SK-N-SH (cell line): Measurements from ENCODE around the gene SCGB3A1. TPM values are rescaled to one million over a fixed set of nuclear protein-coding genes. Genes with fewer than 3 reads are reported as not detected.

ENCODE experiments used
- CTCF ChIA-PET: fragments of 300-600, 350-600 bp; formaldehyde crosslinking; extraction: SDS; loops from one replicate; lab custom pipeline; 2021; lab: Yijun Ruan, JAX
- POLR2A ChIA-PET: fragments of 350-600 bp; sonication (Branson Sonifier 250); formaldehyde crosslinking; extraction: SDS; loops from one replicate; lab custom pipeline; 2020; ENCODE audit warnings: antibody characterized with exemption, inconsistent platforms; lab: Yijun Ruan, JAX
- DNase-seq: peaks from one replicate; pipeline ENCODE4 v3.0.0; 2012
- H2AFZ ChIP-seq: fragments of 200-600 bp; sonication (generic); 2 replicates; pipeline ENCODE4 v1.8.1; 2016; ENCODE audit warnings: antibody characterized with exemption, mild to moderate bottlenecking, low read depth
- H3F3A ChIP-seq: fragments of 200-600 bp; sonication (generic); replicated peaks from 2 replicates; pipeline ENCODE3; 2016; ENCODE audit warnings: antibody characterized with exemption, mild to moderate bottlenecking; ENCODE audit not compliant: insufficient read depth
- H3K27ac ChIP-seq, 2 experiments: fragments of 200-500 bp in 1 of 2; fragments of 200-600 bp in 1 of 2; sonication (Bioruptor generic) in 1 of 2; sonication (generic), shearing (Covaris generic) in 1 of 2; 2 replicates each; pipeline versions ENCODE4 v1.5.1 to v1.6.1; 2014 to 2016; ENCODE audit warnings: low read depth in 2 of 2, inconsistent platforms in 1 of 2, low read length in 1 of 2, mild to moderate bottlenecking in 1 of 2, mixed read lengths in 1 of 2
- H3K27me3 ChIP-seq: fragments of 200-600 bp; sonication (generic), shearing (Covaris generic); 2 replicates; pipeline ENCODE4 v1.6.1; 2016; ENCODE audit warnings: mixed run types; ENCODE audit not compliant: insufficient read depth
- H3K36me3 ChIP-seq, 2 experiments: fragments of 200-500 bp in 1 of 2; fragments of 200-600 bp in 1 of 2; sonication (Bioruptor generic) in 1 of 2; sonication (generic) in 1 of 2; replicated peaks in 1 of 2; 2 replicates each; pipeline versions ENCODE3 to v1.5.1; 2014 to 2016; ENCODE audit warnings: low read length in 1 of 2, mild to moderate bottlenecking in 1 of 2; ENCODE audit not compliant: insufficient read depth in 2 of 2, control insufficient read depth in 1 of 2
- H3K4me1 ChIP-seq, 2 experiments: fragments of 200-500 bp in 1 of 2; fragments of 200-600 bp in 1 of 2; sonication (Bioruptor generic) in 1 of 2; sonication (generic), shearing (Covaris generic) in 1 of 2; 2 replicates each; pipeline versions ENCODE4 v1.5.1 to v1.6.1; 2014 to 2016; ENCODE audit warnings: low read depth in 1 of 2, low read length in 1 of 2, mixed run types in 1 of 2; ENCODE audit not compliant: insufficient read depth in 2 of 2, control insufficient read depth in 1 of 2
- H3K4me2 ChIP-seq: fragments of 200-600 bp; sonication (generic), shearing (Covaris generic); 2 replicates; pipeline ENCODE4 v1.6.1; 2017; ENCODE audit warnings: mixed run types
- H3K4me3 ChIP-seq, 2 experiments: fragments of 200-500 bp in 1 of 2; fragments of 200-600 bp in 1 of 2; sonication (Bioruptor generic) in 1 of 2; sonication (generic), shearing (Covaris generic) in 1 of 2; 2 replicates each; pipeline versions ENCODE4 v1.5.1 to v1.8.1; 2014 to 2016; ENCODE audit warnings: low read depth in 2 of 2, inconsistent platforms in 1 of 2, low read length in 1 of 2, mild to moderate bottlenecking in 1 of 2, mixed read lengths in 1 of 2, moderate library complexity in 1 of 2
- H3K79me2 ChIP-seq: fragments of 200-600 bp; sonication (generic); 2 replicates; pipeline ENCODE4 v1.8.1; 2017; ENCODE audit warnings: mild to moderate bottlenecking; ENCODE audit not compliant: insufficient read depth
- H3K9ac ChIP-seq: fragments of 200-600 bp; sonication (generic); 2 replicates; pipeline ENCODE4 v1.6.1; 2017; ENCODE audit warnings: mixed run types
- H3K9me2 ChIP-seq: fragments of 200-600 bp; sonication (generic); 2 replicates; pipeline ENCODE4 v1.6.1; 2017; ENCODE audit warnings: mixed run types
- H3K9me3 ChIP-seq: fragments of 200-600 bp; sonication (generic); 2 replicates; pipeline ENCODE4 v1.6.1; 2017; ENCODE audit warnings: mixed run types, mild to moderate bottlenecking, moderate library complexity
- H4K20me1 ChIP-seq: fragments of 200-600 bp; sonication (generic); 2 replicates; pipeline ENCODE4 v1.6.1; 2017; ENCODE audit warnings: mild to moderate bottlenecking, mixed run types; ENCODE audit not compliant: insufficient read depth
- CHD2 ChIP-seq: fragments of 150-350 bp; IDR thresholded peaks from 2 replicates; pipeline ENCODE4 v1.6.1; 2018; ENCODE audit warnings: low read length; ENCODE audit not compliant: partially characterized antibody
- ELF1 ChIP-seq: IDR thresholded peaks from 2 replicates; pipeline ENCODE4 v1.4.0; 2012
- FOXJ3 ChIP-seq: sonication (generic); formaldehyde crosslinking; IDR thresholded peaks from 2 replicates; pipeline ENCODE4 v1.5.1; 2020; ENCODE audit warnings: mild to moderate bottlenecking, missing genetic modification reagents
- FOXM1 ChIP-seq: IDR thresholded peaks from 2 replicates; pipeline ENCODE4 v1.4.0; 2012; ENCODE audit warnings: low read depth, mild to moderate bottlenecking
- GABPA ChIP-seq: IDR thresholded peaks from 2 replicates; pipeline ENCODE4 v1.4.0; 2012; ENCODE audit warnings: low read depth, mild to moderate bottlenecking
- GATA2 ChIP-seq: sonication (generic); formaldehyde crosslinking; IDR thresholded peaks from 2 replicates; pipeline ENCODE4 v1.5.0; 2020; ENCODE audit warnings: mild to moderate bottlenecking, missing genetic modification reagents
- JUND ChIP-seq: IDR thresholded peaks from 2 replicates; pipeline ENCODE4 v1.4.0; 2012
- NFIC ChIP-seq: IDR thresholded peaks from 2 replicates; pipeline ENCODE4 v1.4.0; 2012; ENCODE audit warnings: borderline replicate concordance
- POLR2AphosphoS5 ChIP-seq: IDR thresholded peaks from 2 replicates; pipeline ENCODE4 v1.6.1; 2012; ENCODE audit warnings: low read depth, low read length
- RAD21 ChIP-seq: IDR thresholded peaks from 2 replicates; pipeline ENCODE4 v1.6.1; 2012; ENCODE audit warnings: mild to moderate bottlenecking, low read length
- RXRA ChIP-seq: IDR thresholded peaks from 2 replicates; pipeline ENCODE4 v1.4.0; 2012; ENCODE audit warnings: low read depth, mild to moderate bottlenecking, borderline replicate concordance
- SIN3A ChIP-seq: IDR thresholded peaks from 2 replicates; pipeline ENCODE4 v1.6.1; 2012; ENCODE audit warnings: low read depth, mild to moderate bottlenecking, low read length, moderate library complexity, borderline replicate concordance
- SMC3 ChIP-seq: IDR thresholded peaks from 2 replicates; pipeline ENCODE4 v1.6.1; 2012; ENCODE audit warnings: low read depth, low read length, improper control_type of control experiment
- USF2 ChIP-seq: fragments of 150-350 bp; IDR thresholded peaks from 2 replicates; pipeline ENCODE4 v1.6.1; 2017; ENCODE audit warnings: antibody characterized with exemption, low read length, low read depth, borderline replicate concordance
- YY1 ChIP-seq: IDR thresholded peaks from 2 replicates; pipeline ENCODE4 v1.4.0; 2012; ENCODE audit warnings: low read depth, mild to moderate bottlenecking
- WGBS: methylation state at CpG from one replicate; pipeline ENCODE4 v1.1.6; 2017; ENCODE audit warnings: low lambda C conversion rate; 5-methylcytosine and 5-hydroxymethylcytosine counted together
- polyA plus RNA-seq, 3 experiments: library from polyadenylated mRNA; depleted of rRNA; stranded (reverse); fragments of >200 nt; gene quantifications; 2 replicates each; pipeline ENCODE4 v1.2.3, GENCODE V29; 2012
- TF ChIP-seq, protein P1 (sequence below): IDR thresholded peaks from 2 replicates; pipeline ENCODE4 v1.4.0; 2012; ENCODE audit warnings: low read depth
- TF ChIP-seq, protein P2 (sequence below): fragments of 200-600 bp; sonication (generic); IDR thresholded peaks from 2 replicates; pipeline ENCODE4 v1.6.1; 2017; ENCODE audit warnings: antibody characterized with exemption, mild to moderate bottlenecking, moderate library complexity
- TF ChIP-seq, protein P3 (sequence below): IDR thresholded peaks from 2 replicates; pipeline ENCODE4 v1.4.0; 2012; ENCODE audit warnings: low read depth, borderline replicate concordance

The SCGB3A1 gene
- polyA plus RNA-seq, 1 of the 3 experiments (the other 2 are of a cell fraction): not detected

GRCh38 chr5:180605554-180606214 is 14.4 kb upstream of the SCGB3A1 start:
- H3K27me3 ChIP-seq: no peaks in the 10 kb centered on the region; the same call in 1 of the 2 replicates
- ChIA-PET POLR2A (no interaction called here), CTCF (interaction anchor here (0.6 to 6.1 kb wide), 22 partner anchors 9 to 402 kb away, joined by 3 to 43 read pairs (median 4); partner anchors contain the start of gene SCGB3A1)
- peak overlapping the region in 1 of 2 experiments; percentile 48; a peak in 1 of 4 replicates for H3K4me3 ChIP-seq
- no peaks in the 10 kb centered on the region for H3K9me2 ChIP-seq
- no peak overlapping the region for H3K4me2 ChIP-seq
- no peaks in the 10 kb centered on the region for H3K9me3 ChIP-seq
- no peaks in the 10 kb centered on the region for H4K20me1 ChIP-seq
- H3K4me1 ChIP-seq: no peaks in the 10 kb centered on the region
- WGBS: 53% methylated on average over 11 of the region's 11 CpGs
- no peak overlapping the region for H2AFZ ChIP-seq
- H3K79me2 ChIP-seq: no peaks in the 10 kb centered on the region
- H3K9ac ChIP-seq: no peak overlapping the region
- H3K36me3 ChIP-seq: no peaks in the 10 kb centered on the region
- TF ChIP-seq, protein P1, sequence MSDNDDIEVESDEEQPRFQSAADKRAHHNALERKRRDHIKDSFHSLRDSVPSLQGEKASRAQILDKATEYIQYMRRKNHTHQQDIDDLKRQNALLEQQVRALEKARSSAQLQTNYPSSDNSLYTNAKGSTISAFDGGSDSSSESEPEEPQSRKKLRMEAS: no peak
- TF ChIP-seq GATA2: no peak
- peak; percentile 50 for TF ChIP-seq SMC3
- TF ChIP-seq YY1: no peak
- peak; percentile 59 for TF ChIP-seq RAD21
- TF ChIP-seq, protein P2, sequence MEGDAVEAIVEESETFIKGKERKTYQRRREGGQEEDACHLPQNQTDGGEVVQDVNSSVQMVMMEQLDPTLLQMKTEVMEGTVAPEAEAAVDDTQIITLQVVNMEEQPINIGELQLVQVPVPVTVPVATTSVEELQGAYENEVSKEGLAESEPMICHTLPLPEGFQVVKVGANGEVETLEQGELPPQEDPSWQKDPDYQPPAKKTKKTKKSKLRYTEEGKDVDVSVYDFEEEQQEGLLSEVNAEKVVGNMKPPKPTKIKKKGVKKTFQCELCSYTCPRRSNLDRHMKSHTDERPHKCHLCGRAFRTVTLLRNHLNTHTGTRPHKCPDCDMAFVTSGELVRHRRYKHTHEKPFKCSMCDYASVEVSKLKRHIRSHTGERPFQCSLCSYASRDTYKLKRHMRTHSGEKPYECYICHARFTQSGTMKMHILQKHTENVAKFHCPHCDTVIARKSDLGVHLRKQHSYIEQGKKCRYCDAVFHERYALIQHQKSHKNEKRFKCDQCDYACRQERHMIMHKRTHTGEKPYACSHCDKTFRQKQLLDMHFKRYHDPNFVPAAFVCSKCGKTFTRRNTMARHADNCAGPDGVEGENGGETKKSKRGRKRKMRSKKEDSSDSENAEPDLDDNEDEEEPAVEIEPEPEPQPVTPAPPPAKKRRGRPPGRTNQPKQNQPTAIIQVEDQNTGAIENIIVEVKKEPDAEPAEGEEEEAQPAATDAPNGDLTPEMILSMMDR: peak; percentile 76
- TF ChIP-seq RXRA: no peak
- H3K27ac ChIP-seq: no peak overlapping the region
- H3F3A ChIP-seq: no peaks in the 10 kb centered on the region
- peak; percentile 74 for DNase-seq

DNA sequence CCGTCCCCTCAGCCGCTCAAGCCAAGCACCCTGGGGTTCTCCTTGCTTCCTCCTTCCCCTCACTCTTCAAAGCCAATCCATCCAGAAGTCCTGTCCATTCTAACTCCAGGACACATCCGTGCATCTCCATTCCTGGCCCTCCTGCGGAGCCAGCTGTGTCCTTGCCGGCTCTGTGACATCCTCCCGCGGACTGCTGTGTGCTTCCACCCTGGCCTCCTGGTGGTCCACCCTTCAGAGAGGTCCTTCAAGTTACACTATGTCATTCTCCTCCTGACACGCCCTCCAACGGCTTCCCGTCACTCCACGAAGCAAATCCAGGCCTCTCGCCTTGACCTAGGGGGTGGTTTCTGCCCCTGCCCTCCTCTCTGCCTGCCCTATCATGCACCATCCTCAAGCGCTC is 13.0 kb upstream of the SCGB3A1 start:
- no peak overlapping the region for H3K4me2 ChIP-seq
- H3K79me2 ChIP-seq: no peaks in the 10 kb centered on the region
- no peak overlapping the region for H2AFZ ChIP-seq
- no peaks in the 10 kb centered on the region for H3K36me3 ChIP-seq
- H3K9ac ChIP-seq: no peak overlapping the region
- H4K20me1 ChIP-seq: no peaks in the 10 kb centered on the region
- H3K4me3 ChIP-seq: no peak overlapping the region
- ChIA-PET POLR2A (no interaction called here), CTCF (interaction anchor here (1.2 kb wide), 1 partner anchor 20 kb away, joined by 3 read pairs; no protein-coding TSS in a partner anchor)
- H3K27ac ChIP-seq: no peak overlapping the region
- H3K4me1 ChIP-seq: no peaks in the 10 kb centered on the region
- DNase-seq: peak; percentile 23
- H3K9me3 ChIP-seq: no peaks in the 10 kb centered on the region
- no peaks in the 10 kb centered on the region for H3K9me2 ChIP-seq
- H3F3A ChIP-seq: no peaks in the 10 kb centered on the region
- H3K27me3 ChIP-seq: no peaks in the 10 kb centered on the region; the same call in 1 of the 2 replicates
- WGBS: 66% methylated on average over 13 of the region's 13 CpGs
- TF ChIP-seq ELF1 (no peak), GATA2 (no peak), USF2 (no peak), FOXM1 (no peak), SIN3A (no peak), JUND (no peak), RAD21 (no peak), CHD2 (no peak), POLR2AphosphoS5 (no peak), FOXJ3 (CRISPR knock-in tag) (no peak), GABPA (no peak), NFIC (no peak)
- TF ChIP-seq, protein P2: no peak
- TF ChIP-seq, protein P3, sequence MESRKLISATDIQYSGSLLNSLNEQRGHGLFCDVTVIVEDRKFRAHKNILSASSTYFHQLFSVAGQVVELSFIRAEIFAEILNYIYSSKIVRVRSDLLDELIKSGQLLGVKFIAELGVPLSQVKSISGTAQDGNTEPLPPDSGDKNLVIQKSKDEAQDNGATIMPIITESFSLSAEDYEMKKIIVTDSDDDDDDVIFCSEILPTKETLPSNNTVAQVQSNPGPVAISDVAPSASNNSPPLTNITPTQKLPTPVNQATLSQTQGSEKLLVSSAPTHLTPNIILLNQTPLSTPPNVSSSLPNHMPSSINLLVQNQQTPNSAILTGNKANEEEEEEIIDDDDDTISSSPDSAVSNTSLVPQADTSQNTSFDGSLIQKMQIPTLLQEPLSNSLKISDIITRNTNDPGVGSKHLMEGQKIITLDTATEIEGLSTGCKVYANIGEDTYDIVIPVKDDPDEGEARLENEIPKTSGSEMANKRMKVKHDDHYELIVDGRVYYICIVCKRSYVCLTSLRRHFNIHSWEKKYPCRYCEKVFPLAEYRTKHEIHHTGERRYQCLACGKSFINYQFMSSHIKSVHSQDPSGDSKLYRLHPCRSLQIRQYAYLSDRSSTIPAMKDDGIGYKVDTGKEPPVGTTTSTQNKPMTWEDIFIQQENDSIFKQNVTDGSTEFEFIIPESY: no peak
